ENCODE data around the gene LIN28B.

- no peak for TF ChIP-seq CTCF (conservative IDR thresholded peaks at IDR 0.05; ENCODE audit: low read depth, low read length)
- no peak for TF ChIP-seq EZH2 (IDR thresholded peaks at IDR 0.05; ENCODE audit: borderline replicate concordance, low read depth, low read length, poor library complexity, severe bottlenecking)
Measured at GRCh38 chr6:105043979-105044378, 87.1 kb downstream of the LIN28B start.
